Activated T-helper 17 cell treated with anti-CD3 and anti-CD28 coated beads, Interleukin-2, amount 50 U/mL, for 72 hours (primary cell): ENCODE results near the gene HCFC1R1. TPM values are rescaled to one million over a fixed set of nuclear protein-coding genes. Genes with fewer than 3 reads are reported as not detected.

Experiments used
- ATAC-seq: fragments of 150-1000 bp; cut with Tn5 transposase; replicated peaks from 2 replicates; pipeline ENCODE4 v1.10.0; 2021; ENCODE audit warnings: mild to moderate bottlenecking, moderate library complexity
- H3K27ac Mint-ChIP-seq: one replicate; pipeline ENCODE4 v1.8.0; 2022; ENCODE audit warnings: mixed read lengths
- H3K27me3 Mint-ChIP-seq: one replicate; pipeline ENCODE4 v1.8.0; 2022; ENCODE audit warnings: mixed read lengths
- H3K36me3 Mint-ChIP-seq: one replicate; pipeline ENCODE4 v1.8.0; 2022; ENCODE audit warnings: low read depth, mild to moderate bottlenecking, mixed read lengths
- H3K4me1 Mint-ChIP-seq: one replicate; pipeline ENCODE4 v1.8.0; 2022; ENCODE audit warnings: mixed read lengths
- H3K4me3 Mint-ChIP-seq: one replicate; pipeline ENCODE4 v1.8.0; 2022; ENCODE audit warnings: mild to moderate bottlenecking, mixed read lengths
- H3K9me3 Mint-ChIP-seq: one replicate; pipeline ENCODE4 v1.8.0; 2022; ENCODE audit warnings: mixed read lengths
- total RNA-seq, 2 donors: library from RNA; stranded (reverse); gene quantifications; one replicate each; pipeline ENCODE4 v1.2.3, GENCODE V29; 2022

The HCFC1R1 gene
- total RNA-seq, 2 donors from 2014 or later: 28.2 to 46.0 TPM

GRCh38 chr16:3021449-3022207 is 2.1 kb downstream of the HCFC1R1 start:
- Mint-ChIP-seq H3K27me3 (no peaks in the 10 kb centered on the region), H3K36me3 (peaks cover 49% of the 10 kb centered on the region), H3K4me1 (peaks cover 23% of the 10 kb centered on the region), H3K9me3 (no peaks in the 10 kb centered on the region), H3K4me3 (peak overlapping the region; percentile 82), H3K27ac (peak overlapping the region; percentile 90)
- ATAC-seq: peak; percentile 46

- Mint-ChIP-seq H3K4me1 (peaks cover 23% of the 10 kb centered on the region), H3K36me3 (peaks cover 41% of the 10 kb centered on the region), H3K27ac (peak overlapping the region; percentile 90), H3K27me3 (no peaks in the 10 kb centered on the region), H3K9me3 (no peaks in the 10 kb centered on the region), H3K4me3 (peak overlapping the region; percentile 82)
- peak; percentile 5 for ATAC-seq
Measured at GRCh38 chr16:3020604-3021448, 2.9 kb downstream of the HCFC1R1 start.

- H3K4me3 Mint-ChIP-seq: peak within 1 kb of the TSS; percentile 82
Measured at GRCh38 chr16:3020247-3020603, 3.5 kb downstream of the HCFC1R1 start, which contains the start of gene TNFRSF12A. Gene TNFRSF12A, plus strand, starts transcription at chr16:3020368. Its CDS starts 30 bp downstream, at chr16:3020398.

GRCh38 chr16:3019594-3020246 is 4.0 kb downstream of the HCFC1R1 start:
- Mint-ChIP-seq H3K9me3 (no peaks in the 10 kb centered on the region), H3K36me3 (peaks cover 31% of the 10 kb centered on the region), H3K27ac (peak overlapping the region; percentile 62), H3K27me3 (no peaks in the 10 kb centered on the region), H3K4me3 (peak overlapping the region; percentile 82), H3K4me1 (peaks cover 23% of the 10 kb centered on the region)
- ATAC-seq: no peak

More at GRCh38 chr16:3020247-3020603, 3.5 kb downstream of the HCFC1R1 start, which contains the start of gene TNFRSF12A:
- peak; percentile 28 for ATAC-seq
- H3K27me3 Mint-ChIP-seq: no peaks in the 10 kb centered on the region
- H3K27ac Mint-ChIP-seq: peak within 1 kb of the TSS; percentile 90
- H3K4me1 Mint-ChIP-seq: peaks cover 23% of the 10 kb centered on the region
- peaks cover 35% of the 10 kb centered on the region for H3K36me3 Mint-ChIP-seq
- no peaks in the 10 kb centered on the region for H3K9me3 Mint-ChIP-seq

- no peak for ATAC-seq
- no peak within 1 kb of the TSS for H3K27ac Mint-ChIP-seq
- H3K9me3 Mint-ChIP-seq: no peaks in the 10 kb centered on the region
- H3K36me3 Mint-ChIP-seq: peaks cover 18% of the 10 kb centered on the region
- H3K27me3 Mint-ChIP-seq: peaks cover 3% of the 10 kb centered on the region
- peaks cover 18% of the 10 kb centered on the region for H3K4me1 Mint-ChIP-seq
- H3K4me3 Mint-ChIP-seq: no peak within 1 kb of the TSS
Measured at GRCh38 chr16:3017794-3018506, 5.8 kb downstream of the HCFC1R1 start, which contains the start of gene CLDN6. Gene CLDN6, minus strand, starts transcription at chr16:3018183. Its CDS starts 2,162 bp downstream, at chr16:3016021.

- H3K36me3 Mint-ChIP-seq: peaks cover 12% of the 10 kb centered on the region
- no peak for ATAC-seq
- peaks cover 12% of the 10 kb centered on the region for H3K4me1 Mint-ChIP-seq
- H3K9me3 Mint-ChIP-seq: no peaks in the 10 kb centered on the region
- H3K27me3 Mint-ChIP-seq: peaks cover 3% of the 10 kb centered on the region
- no peak overlapping the region for H3K27ac Mint-ChIP-seq
- no peak overlapping the region for H3K4me3 Mint-ChIP-seq
Measured at GRCh38 chr16:3017344-3017743, 6.4 kb downstream of the HCFC1R1 start.

- Mint-ChIP-seq H3K27me3 (peaks cover 3% of the 10 kb centered on the region), H3K4me3 (no peak overlapping the region)
Measured at GRCh38 chr16:3015865-3016521, 7.7 kb downstream of the HCFC1R1 start.

GRCh38 chr16:3014971-3015370 is 8.8 kb downstream of the HCFC1R1 start:
- Mint-ChIP-seq H3K27ac (no peak overlapping the region), H3K36me3 (no peaks in the 10 kb centered on the region), H3K4me1 (no peaks in the 10 kb centered on the region), H3K9me3 (no peaks in the 10 kb centered on the region), H3K27me3 (peaks cover 3% of the 10 kb centered on the region), H3K4me3 (no peak overlapping the region)
- no peak for ATAC-seq

More at GRCh38 chr16:3015865-3016521, 7.7 kb downstream of the HCFC1R1 start:
- Mint-ChIP-seq H3K36me3 (no peaks in the 10 kb centered on the region), H3K9me3 (no peaks in the 10 kb centered on the region), H3K4me1 (no peaks in the 10 kb centered on the region), H3K27ac (no peak overlapping the region)
- no peak for ATAC-seq

- H3K4me3 Mint-ChIP-seq: no peak overlapping the region
- H3K27me3 Mint-ChIP-seq: peaks cover 3% of the 10 kb centered on the region
- no peak overlapping the region for H3K27ac Mint-ChIP-seq
- no peaks in the 10 kb centered on the region for H3K36me3 Mint-ChIP-seq
- H3K9me3 Mint-ChIP-seq: no peaks in the 10 kb centered on the region
- H3K4me1 Mint-ChIP-seq: no peaks in the 10 kb centered on the region
- ATAC-seq: no peak
Measured at GRCh38 chr16:3013998-3014690, 9.6 kb downstream of the HCFC1R1 start.

GRCh38 chr16:3013491-3013951 is 10.2 kb downstream of the HCFC1R1 start:
- no peak for ATAC-seq
- Mint-ChIP-seq H3K27me3 (peaks cover 3% of the 10 kb centered on the region), H3K4me3 (no peak overlapping the region), H3K27ac (no peak overlapping the region), H3K9me3 (no peaks in the 10 kb centered on the region), H3K4me1 (no peaks in the 10 kb centered on the region), H3K36me3 (no peaks in the 10 kb centered on the region)

GRCh38 chr16:3012828-3013420 is 10.8 kb downstream of the HCFC1R1 start, which contains the start of gene CLDN9:
Gene CLDN9, plus strand, starts transcription at chr16:3012923. Its CDS starts 440 bp downstream, at chr16:3013363.
- no peak within 1 kb of the TSS for H3K4me3 Mint-ChIP-seq
- H3K36me3 Mint-ChIP-seq: no peaks in the 10 kb centered on the region
- H3K4me1 Mint-ChIP-seq: peaks cover 5% of the 10 kb centered on the region
- ATAC-seq: no peak
- H3K27me3 Mint-ChIP-seq: peaks cover 3% of the 10 kb centered on the region
- H3K27ac Mint-ChIP-seq: no peak within 1 kb of the TSS
- H3K9me3 Mint-ChIP-seq: no peaks in the 10 kb centered on the region

GRCh38 chr16:3012246-3012645 is 11.5 kb downstream of the HCFC1R1 start:
- Mint-ChIP-seq H3K36me3 (no peaks in the 10 kb centered on the region), H3K27ac (no peak overlapping the region), H3K9me3 (no peaks in the 10 kb centered on the region), H3K4me3 (no peak overlapping the region), H3K4me1 (peaks cover 6% of the 10 kb centered on the region), H3K27me3 (peaks cover 3% of the 10 kb centered on the region)
- ATAC-seq: no peak
